H9 (cell line): ENCODE measurements around the gene ADH5. TPM values are rescaled to one million over a fixed set of nuclear protein-coding genes. Genes with fewer than 3 reads are reported as not detected.
"Not testable (repeated sequence)": the region's sequence is repeated elsewhere in the genome, so short reads cannot be mapped to it uniquely, and the experiment has no call there.

Experiments
- DNase-seq: peaks from one replicate; pipeline ENCODE4 v3.0.0-alpha.2; 2017
- H2AFZ ChIP-seq: one replicate; pipeline ENCODE4 v1.6.1; 2013; ENCODE audit warnings: mild to moderate bottlenecking, low read length, control low read depth, moderate library complexity
- H2AK5ac ChIP-seq: 2 replicates; pipeline ENCODE4 v1.6.1; 2013; ENCODE audit warnings: low read length, control low read depth, mixed read lengths; ENCODE audit not compliant: insufficient read length
- H2BK120ac ChIP-seq: one replicate; pipeline ENCODE4 v1.6.1; 2013; ENCODE audit warnings: low read depth, mild to moderate bottlenecking, low read length, control low read depth, inconsistent platforms; ENCODE audit not compliant: poor library complexity, severe bottlenecking
- H2BK12ac ChIP-seq: 2 replicates; pipeline ENCODE4 v1.6.1; 2013; ENCODE audit warnings: low read length, control low read depth, mixed read lengths, low read depth; ENCODE audit not compliant: insufficient read length
- H2BK15ac ChIP-seq: 2 replicates; pipeline ENCODE4 v1.6.1; 2013; ENCODE audit warnings: low read depth, low read length, control low read depth
- H2BK20ac ChIP-seq: one replicate; pipeline ENCODE4 v1.6.1; 2013; ENCODE audit warnings: low read depth, mild to moderate bottlenecking, low read length, control low read depth, inconsistent platforms; ENCODE audit not compliant: poor library complexity, severe bottlenecking
- H2BK5ac ChIP-seq: 2 replicates; pipeline ENCODE4 v1.6.1; 2013; ENCODE audit warnings: low read length, control low read depth, mixed read lengths; ENCODE audit not compliant: insufficient read length
- H3K14ac ChIP-seq: 2 replicates; pipeline ENCODE4 v1.6.1; 2013; ENCODE audit warnings: low read length, control low read depth; ENCODE audit not compliant: insufficient read depth
- H3K18ac ChIP-seq: 2 replicates; pipeline ENCODE4 v1.6.1; 2013; ENCODE audit warnings: low read depth, mild to moderate bottlenecking, mixed read lengths, low read length, control low read depth; ENCODE audit not compliant: insufficient read length
- H3K23ac ChIP-seq: 2 replicates; pipeline ENCODE4 v1.6.1; 2013; ENCODE audit warnings: low read length, control low read depth, mixed read lengths, low read depth; ENCODE audit not compliant: insufficient read length
- H3K23me2 ChIP-seq: 2 replicates; pipeline ENCODE4 v1.6.1; 2013; ENCODE audit warnings: low read depth, mild to moderate bottlenecking, mixed read lengths, low read length, control low read depth; ENCODE audit not compliant: insufficient read length, poor library complexity, severe bottlenecking
- H3K27ac ChIP-seq: 2 replicates; pipeline ENCODE4 v1.5.1; 2013; ENCODE audit warnings: low read length, control low read depth, mixed read lengths, low read depth; ENCODE audit not compliant: insufficient read length
- H3K27me3 ChIP-seq: 2 replicates; pipeline ENCODE4 v1.6.1; 2013; ENCODE audit warnings: low read length, control low read depth, inconsistent platforms; ENCODE audit not compliant: insufficient read depth
- H3K4ac ChIP-seq: 2 replicates; pipeline ENCODE4 v1.6.1; 2013; ENCODE audit warnings: low read depth, mild to moderate bottlenecking, control low read depth, inconsistent platforms, low read length, moderate library complexity
- H3K4me1 ChIP-seq: 2 replicates; pipeline ENCODE4 v1.6.1; 2013; ENCODE audit warnings: low read length, control low read depth, inconsistent platforms; ENCODE audit not compliant: insufficient read depth
- H3K4me2 ChIP-seq: 2 replicates; pipeline ENCODE4 v1.6.1; 2013; ENCODE audit warnings: low read length, control low read depth, mixed read lengths; ENCODE audit not compliant: insufficient read length, insufficient read depth
- H3K56ac ChIP-seq: 2 replicates; pipeline ENCODE4 v1.6.1; 2013; ENCODE audit warnings: low read depth, mild to moderate bottlenecking, mixed read lengths, low read length, control low read depth; ENCODE audit not compliant: insufficient read length
- H3K79me1 ChIP-seq: 2 replicates; pipeline ENCODE4 v1.6.1; 2013; ENCODE audit warnings: low read depth, mild to moderate bottlenecking, moderate library complexity, low read length, control low read depth, inconsistent platforms; ENCODE audit not compliant: insufficient read depth, poor library complexity, severe bottlenecking
- H3K79me2 ChIP-seq: 2 replicates; pipeline ENCODE4 v1.6.1; 2013; ENCODE audit warnings: low read length, control low read depth, inconsistent platforms; ENCODE audit not compliant: insufficient read depth
- H3K9ac ChIP-seq: 2 replicates; pipeline ENCODE4 v1.6.1; 2013; ENCODE audit warnings: low read length, control low read depth, mixed read lengths; ENCODE audit not compliant: insufficient read length; ENCODE audit errors: extremely low read depth
- H3K9me3 ChIP-seq: one replicate; pipeline ENCODE4 v1.6.1; 2013; ENCODE audit warnings: low read depth, low read length, inconsistent platforms; ENCODE audit not compliant: control insufficient read depth
- H3T11ph ChIP-seq: one replicate; pipeline ENCODE4 v1.6.1; 2013; ENCODE audit warnings: mild to moderate bottlenecking, low read length, control low read depth, inconsistent platforms
- H4K20me1 ChIP-seq: one replicate; pipeline ENCODE4 v1.6.1; 2013; ENCODE audit not compliant: control insufficient read depth, insufficient read length, insufficient read depth
- H4K5ac ChIP-seq: 2 replicates; pipeline ENCODE4 v1.6.1; 2013; ENCODE audit warnings: low read depth, mild to moderate bottlenecking, mixed read lengths, low read length, control low read depth; ENCODE audit not compliant: insufficient read length
- H4K8ac ChIP-seq: replicated peaks from 2 replicates; pipeline ENCODE4 v1.6.1; 2013; ENCODE audit warnings: low read length, control low read depth, mixed read lengths, low read depth; ENCODE audit not compliant: insufficient read length
- H4K91ac ChIP-seq: 2 replicates; pipeline ENCODE4 v1.6.1; 2013; ENCODE audit warnings: low read depth, mild to moderate bottlenecking, moderate library complexity, mixed read lengths, low read length, control low read depth; ENCODE audit not compliant: insufficient read length
- H3K27ac Mint-ChIP-seq, 3 experiments: 2 replicates in 2 of 3; 3 replicates in 1 of 3; pipeline ENCODE4 v1.8.0; 2020 to 2021; ENCODE audit warnings: mixed read lengths in 3 of 3, mild to moderate bottlenecking in 1 of 3, moderate library complexity in 1 of 3
- H3K27me3 Mint-ChIP-seq: 2 replicates; pipeline ENCODE4 v1.8.0; 2021; ENCODE audit warnings: low read depth, mild to moderate bottlenecking, moderate library complexity, mixed read lengths
- H3K36me3 Mint-ChIP-seq, 3 experiments: 2 replicates in 2 of 3; 3 replicates in 1 of 3; pipeline ENCODE4 v1.8.0; 2020 to 2021; ENCODE audit warnings: low read depth in 3 of 3, mixed read lengths in 3 of 3; ENCODE audit not compliant: insufficient read depth in 1 of 3
- H3K4me1 Mint-ChIP-seq, 2 experiments: 2 replicates each; pipeline ENCODE4 v1.8.0; 2020; ENCODE audit warnings: mixed read lengths in 2 of 2
- H3K4me3 Mint-ChIP-seq, 2 experiments: 2 replicates in 1 of 2; 3 replicates in 1 of 2; pipeline ENCODE4 v1.8.0; 2020 to 2021; ENCODE audit warnings: mild to moderate bottlenecking in 2 of 2, mixed read lengths in 2 of 2, moderate library complexity in 1 of 2
- H3K9me3 Mint-ChIP-seq, 2 experiments: 2 replicates in 1 of 2; 3 replicates in 1 of 2; pipeline ENCODE4 v1.8.0; 2020; ENCODE audit warnings: mild to moderate bottlenecking in 2 of 2, mixed read lengths in 2 of 2, moderate library complexity in 1 of 2
- CTCF ChIP-seq: fragments of 200-600 bp; sonication (generic); conservative IDR thresholded peaks from 3 replicates; pipeline ENCODE4 v1.8.0; 2021; ENCODE audit warnings: antibody characterized with exemption, mild to moderate bottlenecking
- WGBS: extraction: QIAGEN DNeasy Blood & Tissue Kit; methylation state at CpG from one replicate; pipeline ENCODE4 v1.1.7; 2013; ENCODE audit warnings: missing lambda C conversion rate, low lambda C conversion rate, mixed read lengths; ENCODE audit not compliant: insufficient read length; ENCODE audit errors: extremely low coverage; 5-methylcytosine and 5-hydroxymethylcytosine counted together
- total RNA-seq: library from RNA; stranded (reverse); gene quantifications from 2 replicates; pipeline ENCODE4 v1.2.1, GENCODE V29; 2021

The ADH5 gene
- total RNA-seq, 1 experiment from 2014 or later, result 284 TPM

- Histone ChIP-seq H2AFZ (no peak overlapping the region), H2AK5ac (no peak overlapping the region), H2BK5ac (no peak overlapping the region), H2BK12ac (no peak overlapping the region), H3K27me3 (no peaks in the 10 kb centered on the region), H3K79me1 (peaks cover 6% of the 10 kb centered on the region), H3K14ac (no peak overlapping the region), H3T11ph (no peak overlapping the region), H2BK20ac (no peak overlapping the region), H3K27ac (no peak overlapping the region), H4K91ac (no peak overlapping the region), H3K4me2 (no peak overlapping the region), H4K20me1 (no peaks in the 10 kb centered on the region), H3K9ac (no peak overlapping the region), H3K4me1 (peaks cover 5% of the 10 kb centered on the region; the same call in 1 of the 2 replicates), H3K23ac (no peak overlapping the region), H3K23me2 (no peaks in the 10 kb centered on the region), H3K79me2 (peaks cover 44% of the 10 kb centered on the region; the same call in 1 of the 2 replicates), H2BK15ac (no peak overlapping the region), H3K9me3 (no peaks in the 10 kb centered on the region), H2BK120ac (no peak overlapping the region), H3K56ac (no peak overlapping the region), H4K5ac (no peak overlapping the region), H3K4ac (no peak overlapping the region), H4K8ac (no peak overlapping the region), H3K18ac (no peak overlapping the region)
- H3K4me3 Mint-ChIP-seq, result 0 out of 5 replicates have a peak overlapping the region, but pooled peaks of 1 of the 2 experiments have one; percentile 4
- DNase-seq, result no peak
- H3K27me3 Mint-ChIP-seq, result no peaks in the 10 kb centered on the region
- no CpG with 5 or more reads among the region's 7 CpGs for WGBS
- peak overlapping the region; percentile 38 to 65 (median 64) for H3K27ac Mint-ChIP-seq
- H3K9me3 Mint-ChIP-seq, result peaks cover 17 to 27% of the 10 kb centered on the region in 2 experiments
- TF ChIP-seq CTCF, result no peak
- peaks cover 44 to 45% of the 10 kb centered on the region in 2 experiments for H3K4me1 Mint-ChIP-seq
- peaks cover 32 to 41% (median 35%) of the 10 kb centered on the region in 3 experiments for H3K36me3 Mint-ChIP-seq
These were observed 63.9 kb downstream of the ADH5 start for GRCh38 chr4:99024481-99025275.

GRCh38 chr4:99023800-99024251 is 64.8 kb downstream of the ADH5 start:
- H4K5ac ChIP-seq, H3K23me2 ChIP-seq, H3K23ac ChIP-seq, H2BK12ac ChIP-seq, H3K56ac ChIP-seq, H3K18ac ChIP-seq, H3K27me3 ChIP-seq, H4K20me1 ChIP-seq, H2BK5ac ChIP-seq, H3K4me2 ChIP-seq, DNase-seq, H4K91ac ChIP-seq, H3K27me3 Mint-ChIP-seq, H3K27ac ChIP-seq, H3K79me1 ChIP-seq, H2AFZ ChIP-seq, H3K9me3 ChIP-seq, H2AK5ac ChIP-seq, H3K4me1 ChIP-seq, H3K9ac ChIP-seq, H3K4ac ChIP-seq, H4K8ac ChIP-seq, H3K14ac ChIP-seq, H2BK15ac ChIP-seq, H2BK20ac ChIP-seq, H3T11ph ChIP-seq, H2BK120ac ChIP-seq: not testable (repeated sequence)
- no CpG with 5 or more reads among the region's 10 CpGs for WGBS
- H3K79me2 ChIP-seq, result peaks cover 44% of the 10 kb centered on the region; the same call in 1 of the 2 replicates
- Mint-ChIP-seq H3K4me1 (peaks cover 45% of the 10 kb centered on the region in 2 experiments), H3K27ac (peak overlapping the region; percentile 17 to 65 (median 64); a peak in 5 of 7 replicates), H3K4me3 (peak overlapping the region in 1 of 2 experiments; percentile 42; a peak in 1 of 5 replicates), H3K9me3 (peaks cover 19 to 32% of the 10 kb centered on the region in 2 experiments), H3K36me3 (peaks cover 41 to 46% (median 41%) of the 10 kb centered on the region in 3 experiments)
